AG10803 (cell line): ENCODE measurements around the gene DEPDC5.

Experiments
- DNase-seq: peaks from one replicate; pipeline ENCODE4 v3.0.0; 2010; ENCODE audit warnings: low read depth
- H3K4me3 ChIP-seq: 2 replicates; pipeline ENCODE4 v1.5.1; 2011; ENCODE audit warnings: mild to moderate bottlenecking, low read length, control low read depth
- TF ChIP-seq, protein P1 (sequence below): conservative IDR thresholded peaks from 2 replicates; pipeline ENCODE4 v1.5.1; 2011; ENCODE audit warnings: mild to moderate bottlenecking, low read length, control low read depth, inconsistent platforms

DEPDC5 gene

DNA sequence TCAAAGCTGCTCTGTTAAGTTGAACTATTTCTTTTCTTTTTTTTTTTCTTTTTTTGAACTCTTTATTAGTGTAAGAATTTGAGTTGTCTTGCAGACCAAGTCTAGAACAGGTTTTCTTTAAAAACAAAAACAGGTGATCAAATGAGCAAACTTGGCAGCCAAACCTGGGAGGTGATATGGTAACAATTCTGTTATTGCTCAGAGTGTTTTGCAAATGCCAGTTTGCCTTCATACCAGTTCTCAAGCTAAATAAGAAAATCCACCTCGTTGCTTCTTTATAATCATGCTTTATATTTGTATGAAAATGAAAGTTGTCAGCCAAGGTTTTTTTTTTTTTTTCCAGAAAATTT, 76.9 kb downstream of the DEPDC5 start:
- TF ChIP-seq, protein P1, sequence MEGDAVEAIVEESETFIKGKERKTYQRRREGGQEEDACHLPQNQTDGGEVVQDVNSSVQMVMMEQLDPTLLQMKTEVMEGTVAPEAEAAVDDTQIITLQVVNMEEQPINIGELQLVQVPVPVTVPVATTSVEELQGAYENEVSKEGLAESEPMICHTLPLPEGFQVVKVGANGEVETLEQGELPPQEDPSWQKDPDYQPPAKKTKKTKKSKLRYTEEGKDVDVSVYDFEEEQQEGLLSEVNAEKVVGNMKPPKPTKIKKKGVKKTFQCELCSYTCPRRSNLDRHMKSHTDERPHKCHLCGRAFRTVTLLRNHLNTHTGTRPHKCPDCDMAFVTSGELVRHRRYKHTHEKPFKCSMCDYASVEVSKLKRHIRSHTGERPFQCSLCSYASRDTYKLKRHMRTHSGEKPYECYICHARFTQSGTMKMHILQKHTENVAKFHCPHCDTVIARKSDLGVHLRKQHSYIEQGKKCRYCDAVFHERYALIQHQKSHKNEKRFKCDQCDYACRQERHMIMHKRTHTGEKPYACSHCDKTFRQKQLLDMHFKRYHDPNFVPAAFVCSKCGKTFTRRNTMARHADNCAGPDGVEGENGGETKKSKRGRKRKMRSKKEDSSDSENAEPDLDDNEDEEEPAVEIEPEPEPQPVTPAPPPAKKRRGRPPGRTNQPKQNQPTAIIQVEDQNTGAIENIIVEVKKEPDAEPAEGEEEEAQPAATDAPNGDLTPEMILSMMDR, result no peak
- H3K4me3 ChIP-seq, result no peak overlapping the region
- no peak for DNase-seq

DNA sequence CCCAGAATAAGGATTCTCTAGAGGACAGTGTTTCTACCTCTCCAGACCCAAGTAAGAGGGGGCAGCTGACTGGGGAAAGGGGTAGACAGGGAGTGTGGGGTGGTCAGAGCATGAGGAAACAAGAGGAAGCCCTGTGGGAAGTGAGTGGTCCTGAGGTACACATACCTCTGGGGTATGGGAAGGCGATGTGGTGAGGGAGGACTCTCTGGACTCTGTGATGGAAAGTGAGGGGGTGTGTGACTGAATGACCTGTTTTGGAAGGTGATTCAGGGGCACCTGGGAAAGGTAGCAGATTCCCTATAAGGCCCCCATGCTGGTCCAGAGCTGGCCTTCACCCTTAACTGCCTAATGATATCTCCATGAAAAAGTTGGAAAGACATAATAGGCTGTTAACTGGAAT, 80.1 kb downstream of the DEPDC5 start:
- no peak for DNase-seq
- no peak overlapping the region for H3K4me3 ChIP-seq
- TF ChIP-seq, protein P1, result no peak

GRCh38 chr22:31836010-31836409, 82.2 kb downstream of the DEPDC5 start:
- no peak for DNase-seq
- TF ChIP-seq, protein P1, result no peak
- H3K4me3 ChIP-seq, result no peak overlapping the region

DNA sequence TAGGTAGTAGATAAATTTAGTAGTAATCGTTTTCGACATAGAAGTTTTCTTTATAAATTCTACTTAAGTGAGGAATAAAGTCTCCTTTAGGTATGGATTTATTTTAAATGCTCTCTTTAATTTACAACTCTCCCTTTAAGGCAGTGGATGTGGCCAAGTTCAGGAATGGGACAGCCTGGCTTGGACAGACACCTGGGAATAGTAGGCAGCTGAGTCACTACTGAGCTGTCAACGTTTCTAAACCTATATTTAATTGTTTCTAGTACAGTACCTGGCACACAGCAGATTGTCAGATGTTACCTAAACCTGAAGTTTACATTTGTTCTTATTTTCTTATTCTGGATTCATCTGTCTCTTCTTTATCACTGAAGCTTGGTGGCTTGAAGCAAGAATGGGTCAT, 85.1 kb downstream of the DEPDC5 start:
- DNase-seq, result no peak
- TF ChIP-seq, protein P1, result no peak
- H3K4me3 ChIP-seq, result no peak overlapping the region

DNA sequence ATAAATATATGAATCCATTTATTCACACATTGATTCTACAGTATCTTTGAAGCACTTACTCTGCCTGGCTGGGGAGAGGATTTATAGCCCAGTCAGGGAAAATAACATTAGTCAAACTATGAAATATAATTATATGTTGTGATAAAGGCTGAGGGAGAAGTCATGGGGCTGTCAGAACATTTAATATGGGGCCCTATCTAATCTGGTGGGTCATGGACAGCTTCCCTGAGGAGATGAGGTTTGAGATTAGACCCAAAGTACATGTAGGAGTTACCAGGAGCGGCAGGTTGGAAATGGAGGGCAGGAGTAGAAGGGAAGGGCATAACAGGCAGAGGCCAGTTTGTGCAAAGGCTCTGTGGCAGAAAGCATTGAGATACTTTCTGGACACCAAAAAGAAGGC, 86.2 kb downstream of the DEPDC5 start:
- H3K4me3 ChIP-seq, result no peak overlapping the region
- TF ChIP-seq, protein P1, result no peak
- DNase-seq, result no peak

DNA sequence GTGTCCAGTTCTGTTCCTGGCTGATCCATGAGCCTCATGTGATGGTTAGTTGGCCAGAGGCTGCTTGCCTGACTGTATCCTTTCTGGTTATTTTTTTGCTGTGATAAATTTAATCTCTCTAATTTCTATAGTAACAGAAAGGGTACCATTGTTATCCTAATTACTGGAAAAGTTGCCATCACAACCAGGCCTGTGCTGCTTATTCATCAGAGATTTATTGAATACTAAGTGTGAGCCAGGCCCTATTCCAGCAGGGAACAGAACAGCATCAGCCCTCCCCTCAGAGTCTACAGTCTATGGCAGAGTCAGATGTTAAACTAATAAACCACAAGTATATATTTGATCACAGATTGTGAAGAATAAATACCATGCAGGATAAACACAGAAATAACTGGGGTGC, 86.8 kb downstream of the DEPDC5 start:
- no peak for DNase-seq
- TF ChIP-seq, protein P1, result no peak
- H3K4me3 ChIP-seq, result no peak overlapping the region

DNA sequence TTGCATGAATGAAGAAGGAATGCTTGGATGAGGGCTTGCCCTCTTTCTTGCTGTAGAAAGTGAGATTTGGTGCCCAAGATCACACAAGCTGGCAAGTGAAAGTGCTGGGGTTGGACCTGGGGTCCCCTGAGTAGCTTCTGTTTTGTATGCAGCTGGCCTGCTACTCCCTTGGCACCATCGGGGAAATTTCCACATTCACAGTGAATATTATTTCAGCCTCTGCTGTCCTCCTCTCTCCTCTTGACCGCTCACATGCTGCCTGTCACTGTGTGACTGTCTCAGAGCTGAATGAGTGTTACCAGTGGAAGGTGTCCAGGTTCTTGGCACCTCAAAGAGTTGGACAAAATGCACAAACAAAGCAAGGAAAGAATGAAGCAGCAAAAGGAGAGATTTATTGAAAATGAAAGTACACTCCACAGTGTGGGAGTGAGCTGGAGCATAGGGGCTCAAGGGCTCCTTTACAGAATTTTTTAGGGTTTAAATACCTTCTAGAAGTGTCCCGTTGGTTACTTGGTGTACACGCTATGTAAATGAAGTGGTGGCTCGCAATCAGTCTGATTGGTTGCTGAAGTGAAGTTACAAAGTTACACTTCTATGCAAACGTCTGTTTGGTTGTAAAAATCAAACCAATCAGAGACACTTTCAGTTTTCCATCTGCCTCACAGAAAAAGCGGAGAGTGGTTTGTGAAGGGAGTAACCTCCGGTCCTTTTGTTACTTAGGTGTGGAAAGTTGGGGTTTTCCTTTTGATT, 87.4 kb downstream of the DEPDC5 start:
- no peak overlapping the region for H3K4me3 ChIP-seq
- DNase-seq, result no peak
- TF ChIP-seq, protein P1, result no peak
